HCT116 (cell line): ENCODE results near the gene NARS2.

ENCODE experiments used
- ATF3 ChIP-seq: IDR thresholded peaks from 2 replicates; pipeline ENCODE4 v1.6.1; 2012
- CTCF ChIP-seq, 3 experiments: fragments of 200-600 bp in 1 of 3; sonication (generic) in 1 of 3; IDR thresholded peaks in 2 of 3; conservative IDR thresholded peaks in 1 of 3; 2 replicates each; pipeline ENCODE4 v1.5.1; 2012 to 2017; ENCODE audit warnings: low read depth in 2 of 3, low read length in 2 of 3, antibody characterized with exemption in 1 of 3, borderline replicate concordance in 1 of 3, control low read depth in 1 of 3, mild to moderate bottlenecking in 1 of 3, mixed read lengths in 1 of 3, mixed run types in 1 of 3, moderate library complexity in 1 of 3; ENCODE audit not compliant: insufficient read depth in 1 of 3
- EGR1 ChIP-seq: IDR thresholded peaks from 2 replicates; pipeline ENCODE4 v1.6.1; 2012; ENCODE audit warnings: low read depth
- EZH2 ChIP-seq: fragments of 200-600 bp; sonication (generic); IDR thresholded peaks from 2 replicates; pipeline ENCODE4 v1.6.1; 2017; ENCODE audit warnings: antibody characterized with exemption, mixed run types
- EZH2phosphoT487 ChIP-seq: fragments of 200-600 bp; IDR thresholded peaks from 2 replicates; pipeline ENCODE4 v1.6.1; 2018; ENCODE audit warnings: antibody characterized with exemption, borderline replicate concordance
- POLR2A ChIP-seq: IDR thresholded peaks from 2 replicates; pipeline ENCODE4 v1.7.0; 2011; ENCODE audit warnings: borderline replicate concordance; ENCODE audit not compliant: insufficient read depth, insufficient read length; ENCODE audit errors: extremely low read depth
- POLR2AphosphoS5 ChIP-seq: IDR thresholded peaks from 2 replicates; pipeline ENCODE4 v1.6.1; 2011; ENCODE audit warnings: mild to moderate bottlenecking, low read depth, low read length, moderate library complexity
- RAD21 ChIP-seq: IDR thresholded peaks from 2 replicates; pipeline ENCODE4 v1.6.1; 2012; ENCODE audit warnings: low read depth, mild to moderate bottlenecking
- REST ChIP-seq: IDR thresholded peaks from 2 replicates; pipeline ENCODE4 v1.6.1; 2012; ENCODE audit warnings: low read depth
- TCF7L2 ChIP-seq: IDR thresholded peaks from 2 replicates; pipeline ENCODE4 v1.7.0; 2011; ENCODE audit warnings: borderline replicate concordance, inconsistent platforms; ENCODE audit not compliant: insufficient read depth, insufficient read length; ENCODE audit errors: extremely low read depth
- ZFX ChIP-seq: fragments of 450-650 bp; IDR thresholded peaks from 2 replicates; pipeline ENCODE4 v1.6.1; 2017
- ZNF274 ChIP-seq: fragments of 200-500 bp; sonication (Bioruptor generic); IDR thresholded peaks from 2 replicates; pipeline ENCODE4 v1.6.1; 2014; ENCODE audit warnings: mild to moderate bottlenecking, low read depth, low read length, inconsistent platforms
- TF ChIP-seq, protein P1 (sequence below): IDR thresholded peaks from 2 replicates; pipeline ENCODE4 v1.6.1; 2012

- TF ChIP-seq, protein P1, sequence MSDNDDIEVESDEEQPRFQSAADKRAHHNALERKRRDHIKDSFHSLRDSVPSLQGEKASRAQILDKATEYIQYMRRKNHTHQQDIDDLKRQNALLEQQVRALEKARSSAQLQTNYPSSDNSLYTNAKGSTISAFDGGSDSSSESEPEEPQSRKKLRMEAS, result peak; percentile 99
- TF ChIP-seq CTCF (IDR thresholded peaks at IDR 0.05 in 2 of 3, conservative IDR thresholded peaks at IDR 0.05 in 1 of 3; ENCODE audit: borderline replicate concordance in 1 of 3, insufficient read depth in 1 of 3, low read depth in 2 of 3, low read length in 2 of 3) (no peak), POLR2A (peak; percentile 90), REST (no peak), ZFX (peak; percentile 71), EGR1 (peak; percentile 64), ATF3 (no peak), POLR2AphosphoS5 (peak; percentile 94), TCF7L2 (no peak), RAD21 (no peak), EZH2 (no peak), ZNF274 (no peak), EZH2phosphoT487 (no peak)
Observed at GRCh38 chr11:78574386-78575381, at the start of gene NARS2.
